GM19238 (cell line): ENCODE results near the gene EPS8L3.
"Not testable (repeated sequence)": the region's sequence is repeated elsewhere in the genome, so short reads cannot be mapped to it uniquely, and the experiment has no call there.

ENCODE experiments used
- DNase-seq: peaks from one replicate; pipeline ENCODE4 v3.0.0; 2011; ENCODE audit warnings: low spot score; ENCODE audit not compliant: insufficient read length

EPS8L3 gene, protein sequence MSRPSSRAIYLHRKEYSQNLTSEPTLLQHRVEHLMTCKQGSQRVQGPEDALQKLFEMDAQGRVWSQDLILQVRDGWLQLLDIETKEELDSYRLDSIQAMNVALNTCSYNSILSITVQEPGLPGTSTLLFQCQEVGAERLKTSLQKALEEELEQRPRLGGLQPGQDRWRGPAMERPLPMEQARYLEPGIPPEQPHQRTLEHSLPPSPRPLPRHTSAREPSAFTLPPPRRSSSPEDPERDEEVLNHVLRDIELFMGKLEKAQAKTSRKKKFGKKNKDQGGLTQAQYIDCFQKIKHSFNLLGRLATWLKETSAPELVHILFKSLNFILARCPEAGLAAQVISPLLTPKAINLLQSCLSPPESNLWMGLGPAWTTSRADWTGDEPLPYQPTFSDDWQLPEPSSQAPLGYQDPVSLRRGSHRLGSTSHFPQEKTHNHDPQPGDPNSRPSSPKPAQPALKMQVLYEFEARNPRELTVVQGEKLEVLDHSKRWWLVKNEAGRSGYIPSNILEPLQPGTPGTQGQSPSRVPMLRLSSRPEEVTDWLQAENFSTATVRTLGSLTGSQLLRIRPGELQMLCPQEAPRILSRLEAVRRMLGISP

DNA sequence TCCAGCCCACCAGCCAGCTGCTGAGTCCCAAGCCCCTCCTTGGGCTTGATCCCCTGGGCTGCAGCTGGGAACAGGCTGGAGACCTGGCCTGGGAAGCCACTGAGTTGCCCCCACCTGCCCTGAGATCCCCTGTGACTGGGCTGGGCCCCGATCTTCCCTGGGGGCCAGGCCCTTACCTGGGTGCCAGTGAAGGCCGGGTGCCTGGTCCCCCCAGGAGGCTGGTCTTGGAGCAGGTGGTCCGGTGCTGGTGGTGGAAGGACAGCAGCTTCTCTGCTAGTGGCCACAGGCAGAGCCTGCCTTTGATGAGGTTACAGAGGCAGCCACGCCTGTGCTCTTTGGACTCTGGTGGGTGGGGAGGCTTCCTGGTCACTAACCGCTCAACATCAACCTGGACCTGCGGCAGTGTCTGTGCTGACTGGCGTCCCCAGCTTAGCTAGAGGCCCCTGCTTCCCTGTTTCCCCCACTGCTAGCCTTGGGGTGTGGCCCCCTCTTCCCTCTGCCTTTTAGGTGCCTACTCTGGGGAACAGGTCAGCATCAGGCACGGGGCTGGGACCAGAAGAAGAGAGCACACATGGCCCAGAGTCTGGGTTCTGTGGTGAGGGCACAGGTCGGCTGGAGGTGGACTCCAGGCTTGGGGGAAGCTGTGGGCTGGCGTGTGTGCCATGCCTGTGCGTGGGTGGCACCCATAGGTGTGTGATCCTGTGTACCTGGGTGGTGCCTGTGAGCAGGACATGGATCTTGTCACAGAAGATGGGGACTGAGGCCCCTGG lies at the start of gene EPS8L3:
Gene EPS8L3, minus strand, starts transcription at position 278 of the 770 bp plus-strand sequence. CDS start 2,174 bp downstream, outside the sequence.
- no peak for DNase-seq

DNA sequence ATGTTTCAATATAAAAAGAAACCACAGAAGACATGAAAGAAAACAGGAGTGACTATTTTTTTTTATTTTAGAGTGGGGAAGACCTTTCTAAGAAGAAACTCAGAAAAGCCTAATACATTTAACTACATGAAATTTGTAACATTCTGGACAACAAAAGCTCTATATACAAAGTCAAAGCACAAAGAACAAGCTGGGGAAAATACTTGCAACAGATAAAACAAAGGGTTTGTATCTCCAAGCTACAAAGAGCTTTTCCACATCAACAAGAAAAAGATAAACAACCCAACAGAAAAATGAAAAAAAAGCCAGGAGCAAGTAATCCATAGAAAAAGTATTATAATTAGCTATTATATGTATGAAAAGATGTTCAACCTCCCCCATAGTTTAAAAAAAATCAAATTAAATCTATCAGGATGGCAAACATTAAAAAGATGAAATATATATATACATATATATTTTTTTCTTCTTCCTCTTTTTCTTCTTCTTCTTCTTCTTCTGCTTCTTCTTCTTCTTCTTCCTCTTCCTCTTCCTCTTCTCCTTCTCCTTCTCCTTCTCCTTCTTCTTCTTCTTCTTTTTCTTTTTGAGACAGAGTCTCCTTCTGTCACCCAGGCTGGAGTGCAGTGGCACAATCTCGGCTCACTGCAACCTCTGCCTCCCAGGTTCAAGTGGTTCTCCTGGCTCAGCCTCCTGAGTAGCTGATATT lies 49.1 kb upstream of the EPS8L3 start:
- DNase-seq, result no peak

DNA sequence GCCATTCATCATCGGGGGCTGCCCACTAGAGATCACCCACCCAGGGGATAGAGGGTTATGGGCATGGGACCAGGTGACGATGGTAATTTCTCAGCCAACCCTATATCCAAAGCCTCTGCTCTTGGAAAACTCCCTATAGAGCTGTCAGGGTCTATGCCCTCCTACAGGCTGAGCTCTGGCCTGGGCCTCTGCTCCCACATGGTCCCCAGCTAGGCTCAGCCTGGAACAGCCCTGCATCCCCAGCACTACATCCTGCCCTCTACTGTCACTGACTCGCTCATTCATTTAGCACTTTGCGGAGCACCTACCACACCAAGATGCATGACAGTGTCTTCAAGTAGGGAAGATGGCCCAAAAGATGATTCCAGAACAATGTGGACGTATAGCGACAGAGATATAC lies 45.0 kb upstream of the EPS8L3 start:
- DNase-seq, result no peak

DNA sequence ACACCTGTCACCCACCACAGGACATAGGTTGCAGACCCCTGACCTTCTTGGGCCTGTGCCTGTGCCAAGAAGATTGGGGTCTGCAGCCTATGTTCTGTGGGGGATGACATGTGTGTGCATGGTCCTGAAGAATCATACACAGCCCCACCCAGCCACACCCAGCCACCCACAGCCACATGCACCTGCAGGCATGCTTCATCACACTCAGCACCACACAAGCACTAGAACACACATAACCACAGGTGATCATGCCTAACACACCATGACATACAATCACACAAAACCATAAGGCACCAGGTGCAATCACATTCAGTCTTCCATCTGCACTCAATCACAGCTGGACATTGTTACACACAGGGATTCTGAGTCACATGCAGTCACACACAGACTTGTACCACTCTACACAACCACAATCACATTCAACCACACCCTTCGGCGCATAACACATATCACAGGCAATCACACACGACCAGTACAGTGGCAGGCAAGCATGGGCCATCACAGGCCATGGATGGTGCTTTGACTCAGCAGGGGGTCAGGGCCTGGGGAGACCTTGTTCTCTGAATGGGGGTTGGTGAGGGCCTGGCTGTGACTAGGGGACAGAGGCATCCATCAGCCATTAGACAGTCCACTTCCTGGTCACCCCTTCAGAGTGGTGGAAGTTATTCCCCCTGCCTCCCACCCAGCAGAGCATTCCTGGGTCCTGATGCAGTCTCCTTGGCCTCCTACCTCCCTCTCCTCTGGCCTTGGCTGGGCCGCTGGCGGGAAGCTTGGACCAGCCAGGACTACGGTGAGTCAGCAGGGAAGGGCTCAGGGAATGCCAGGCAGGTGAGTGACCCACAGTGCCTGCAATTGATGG lies 44.3 kb upstream of the EPS8L3 start:
- no peak for DNase-seq

DNA sequence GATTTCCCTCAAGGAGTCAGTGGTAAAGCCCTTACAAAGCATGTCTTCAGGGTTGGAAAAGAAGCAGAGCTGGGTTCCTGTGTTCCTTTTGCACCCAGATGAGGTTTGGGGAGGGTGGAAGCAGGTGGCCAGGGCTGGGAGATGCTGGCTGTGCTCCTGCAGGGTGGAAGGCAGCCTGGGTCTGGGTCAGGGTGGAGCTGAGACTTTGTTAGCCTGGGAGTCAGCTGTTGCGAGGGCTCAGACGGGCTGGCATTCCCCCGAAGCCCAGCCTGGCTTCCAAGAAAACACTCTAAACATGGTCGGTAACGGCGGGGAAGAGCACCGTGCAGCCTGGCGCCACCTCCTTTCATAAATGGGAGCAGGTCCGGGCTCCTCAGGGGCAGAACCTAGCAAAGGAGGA lies 43.7 kb upstream of the EPS8L3 start:
- DNase-seq, result no peak

DNA sequence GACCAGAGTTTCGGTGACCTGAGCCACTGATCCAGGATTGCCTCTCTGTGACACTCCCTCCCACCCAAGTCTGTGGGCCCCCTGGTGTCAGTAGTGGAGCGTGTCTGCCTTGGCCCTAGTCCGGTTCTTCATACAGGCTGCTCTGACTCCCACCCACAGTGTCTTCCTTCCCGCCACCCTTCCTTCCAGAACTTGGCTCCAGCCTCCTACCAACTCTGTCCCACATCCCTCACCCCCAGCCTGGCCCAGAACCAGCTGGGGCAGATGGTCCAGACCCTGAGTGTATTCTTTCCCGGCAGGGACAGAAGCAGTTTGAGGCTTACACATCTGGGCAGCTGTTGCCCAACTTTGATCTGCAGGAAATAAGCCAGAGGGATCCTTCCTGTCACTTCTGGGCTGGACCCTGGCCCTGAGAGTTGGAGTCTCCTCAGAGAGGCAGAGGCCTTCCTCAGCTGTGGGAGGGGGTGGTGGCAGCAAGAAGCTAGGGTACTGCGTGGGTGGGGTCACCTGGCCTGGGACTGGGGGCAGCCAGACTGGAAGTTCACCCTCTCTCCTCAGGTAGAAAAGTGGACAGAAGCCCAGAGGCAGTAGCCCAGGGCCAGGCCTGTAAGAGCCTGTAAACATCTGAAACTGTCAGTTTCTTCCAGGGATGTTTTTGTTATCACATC lies 43.1 kb upstream of the EPS8L3 start:
- DNase-seq, result no peak

DNA sequence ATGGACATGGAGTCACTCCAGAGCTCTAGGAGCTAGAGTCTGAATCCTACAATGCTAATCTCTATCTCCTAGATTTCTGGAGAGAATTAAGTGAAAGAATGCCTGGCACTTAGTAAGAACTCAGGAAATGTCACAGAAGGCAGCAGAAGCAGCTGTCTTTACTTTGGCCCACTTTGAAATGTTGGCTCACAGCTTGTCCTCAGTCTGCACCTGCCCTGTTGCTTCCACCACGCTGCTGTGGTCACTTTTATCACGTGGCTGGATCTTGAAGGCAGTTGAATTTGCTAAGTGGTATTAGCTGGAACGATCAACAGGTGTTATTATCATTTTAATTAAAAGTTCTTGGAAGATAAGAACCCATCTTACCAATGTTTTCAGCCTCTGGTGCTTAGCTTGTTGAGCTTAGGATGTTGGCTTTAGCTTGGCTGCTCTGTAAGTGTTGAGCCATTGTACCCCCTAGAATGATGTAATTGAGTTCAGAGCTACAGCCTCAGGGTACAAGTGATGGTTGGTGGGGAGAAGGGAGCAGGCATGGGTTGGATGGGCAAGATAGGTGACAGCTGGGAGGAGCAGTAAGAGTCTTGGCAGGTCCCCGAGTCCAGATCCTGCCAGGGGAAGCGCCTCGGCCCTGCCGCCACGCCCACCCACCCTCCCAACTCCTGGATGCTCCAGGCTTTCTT lies 41.9 kb upstream of the EPS8L3 start:
- no peak for DNase-seq

DNA sequence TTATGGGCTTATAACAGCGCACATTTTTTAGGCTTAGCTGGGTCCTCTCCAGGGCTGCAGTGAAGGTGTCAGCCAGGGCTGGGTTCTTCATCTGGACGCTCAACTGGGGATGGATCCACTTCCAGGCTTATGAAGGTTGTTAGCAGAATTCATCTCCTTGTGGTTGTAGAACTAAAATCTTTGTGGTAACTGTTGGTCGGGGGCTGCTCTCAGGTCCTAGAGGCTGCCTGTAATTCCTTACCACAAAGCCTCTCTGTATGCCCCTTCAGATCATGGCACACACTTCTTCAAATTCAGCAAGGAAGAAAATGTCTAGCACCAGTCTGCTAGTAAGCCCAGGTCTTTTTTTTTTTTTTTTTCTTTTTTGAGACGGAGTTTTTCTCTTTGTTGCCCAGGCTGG lies 40.9 kb upstream of the EPS8L3 start:
- DNase-seq, result no peak

DNA sequence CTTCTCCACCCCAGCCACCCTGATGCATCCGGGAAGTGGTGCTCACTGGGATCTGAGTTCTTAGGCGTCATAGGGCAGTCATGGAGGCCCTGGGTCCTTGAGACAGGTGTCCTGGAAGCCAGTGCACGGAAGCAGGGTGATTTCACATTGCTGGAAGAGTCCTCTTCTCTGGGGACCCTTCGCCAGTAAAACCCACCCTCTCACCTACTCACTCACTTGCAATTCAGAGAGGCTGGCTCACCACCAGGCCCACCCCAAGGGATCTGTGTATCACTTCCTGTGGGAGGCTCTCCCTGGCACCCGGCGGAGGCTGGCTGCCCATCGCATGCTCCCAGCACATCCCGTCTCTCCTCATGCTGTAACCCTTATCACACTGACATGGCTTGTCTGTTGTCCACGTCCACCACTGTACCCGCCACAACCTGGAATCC lies 40.2 kb upstream of the EPS8L3 start:
- DNase-seq, result no peak

DNA sequence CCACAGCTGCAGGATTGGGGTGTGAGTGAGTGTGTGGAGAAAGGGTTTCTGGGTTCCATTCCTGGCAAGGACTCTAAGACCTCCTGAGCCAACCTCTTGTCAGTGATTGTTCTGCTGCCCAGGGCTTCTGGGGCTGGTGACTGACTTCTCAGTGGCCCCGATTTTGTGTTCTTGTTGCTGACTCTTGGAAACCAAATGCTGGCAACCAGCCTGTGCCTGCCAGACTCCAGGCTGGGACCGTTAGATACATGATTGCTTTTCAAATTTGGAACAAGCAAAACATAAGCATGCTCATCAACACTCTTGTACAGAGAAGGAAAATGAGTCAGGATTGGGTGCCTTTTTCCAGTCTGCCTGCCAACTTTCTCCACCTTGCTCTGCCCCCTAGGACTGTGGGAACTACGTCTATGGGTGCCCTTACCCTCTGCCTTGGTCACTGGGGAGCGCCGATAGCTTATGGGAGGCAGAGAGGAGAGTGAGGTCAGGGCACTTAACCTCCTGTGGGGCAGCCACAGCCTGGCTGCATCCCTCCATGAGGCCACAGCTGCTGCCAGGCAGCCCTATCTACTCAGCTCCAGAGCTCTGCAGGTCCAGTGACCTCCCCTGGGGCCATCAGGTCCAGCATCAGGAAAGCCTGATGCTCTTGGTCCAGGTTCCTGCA lies 39.3 kb upstream of the EPS8L3 start:
- DNase-seq, result no peak

DNA sequence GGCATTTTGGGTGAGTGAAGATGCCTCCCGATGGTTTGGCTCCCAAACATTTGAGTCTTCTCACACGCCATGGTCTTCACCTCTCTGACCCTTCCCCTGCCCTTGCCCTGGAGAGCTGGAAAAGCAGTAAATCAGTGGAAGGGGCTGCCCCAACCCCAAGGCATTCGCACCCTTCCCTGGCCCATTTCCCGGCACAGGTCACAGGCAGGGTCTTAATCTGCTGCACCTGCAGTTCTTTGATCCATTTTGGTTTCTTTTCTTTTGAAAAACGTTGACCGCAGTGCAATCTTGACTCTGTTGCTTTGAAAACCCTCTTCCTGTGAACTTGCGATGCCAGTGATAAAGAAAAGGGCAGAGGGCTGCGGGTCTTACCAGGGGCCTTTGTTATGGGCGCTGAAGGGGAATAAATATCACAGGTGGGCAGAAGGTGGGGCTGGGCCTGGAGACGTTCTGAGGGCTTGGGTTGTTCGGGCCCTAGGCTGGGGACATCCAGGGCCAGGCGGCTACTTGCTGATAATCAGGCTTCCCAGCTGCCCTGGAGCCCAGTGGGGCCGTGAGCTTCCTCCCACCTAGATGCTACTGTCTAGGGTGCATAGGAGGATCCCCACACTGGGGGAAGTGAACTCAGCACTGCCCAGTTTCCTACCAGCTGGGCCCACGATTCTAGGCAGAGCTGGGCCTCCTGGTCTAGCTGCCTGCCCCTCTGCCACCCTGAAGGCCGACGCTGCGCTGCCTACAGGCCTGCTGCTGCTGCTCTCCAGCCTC lies 38.6 kb upstream of the EPS8L3 start:
- no peak for DNase-seq

DNA sequence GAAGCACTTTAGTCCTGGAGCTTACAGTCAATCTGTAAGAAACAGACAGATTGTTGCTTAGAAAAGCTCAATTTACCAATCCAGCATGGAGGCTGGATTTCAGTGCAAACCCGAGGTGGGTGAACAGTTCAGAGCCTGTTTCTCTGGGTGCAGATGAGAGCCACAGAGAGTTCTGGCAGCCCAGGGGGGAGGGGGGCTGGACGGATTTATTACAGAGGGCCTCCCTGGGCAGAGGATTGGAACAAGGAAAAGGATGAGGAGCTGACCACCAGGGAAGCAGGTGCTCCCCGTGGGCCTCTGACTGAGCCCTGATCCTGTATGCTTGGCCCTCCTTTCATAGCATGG lies 38.0 kb upstream of the EPS8L3 start:
- no peak for DNase-seq

DNA sequence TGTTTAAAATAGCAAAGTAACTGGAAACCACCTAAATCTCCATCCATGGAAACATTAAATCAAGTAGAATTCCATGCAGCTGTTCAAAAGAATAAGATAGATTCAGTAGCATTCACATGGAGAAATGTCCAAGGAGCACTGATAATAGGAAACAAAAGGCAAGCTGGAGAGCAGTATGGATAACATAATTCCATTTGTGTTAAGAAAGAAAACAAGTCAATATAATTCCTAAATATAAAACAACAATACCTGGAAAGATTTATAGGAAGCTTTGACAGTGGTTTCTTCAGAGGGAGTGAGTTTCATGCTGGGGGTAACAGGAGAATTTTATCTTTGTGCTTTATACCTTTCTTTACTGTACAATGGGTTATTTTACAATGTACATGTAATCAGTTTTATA lies 36.6 kb upstream of the EPS8L3 start:
- DNase-seq, result no peak

DNA sequence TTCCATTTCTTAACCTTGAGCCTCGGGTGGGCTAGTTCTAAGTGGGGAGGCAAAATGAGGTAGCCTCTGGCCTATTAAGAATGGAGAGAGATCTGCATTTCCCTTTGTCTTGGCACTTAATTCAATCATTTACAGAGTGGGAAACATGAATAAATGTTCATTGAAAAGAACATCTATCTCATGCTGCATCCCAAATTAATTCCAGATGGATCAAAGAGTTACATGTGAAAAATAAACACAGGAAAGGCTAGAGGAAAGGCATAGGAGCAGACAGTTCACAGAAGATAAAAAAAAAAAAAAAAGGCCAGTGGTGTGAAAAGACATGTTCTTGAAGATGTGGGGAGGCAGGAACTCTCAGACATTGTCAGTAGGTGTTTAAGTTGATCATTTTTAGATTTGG lies 35.7 kb upstream of the EPS8L3 start:
- DNase-seq, result no peak

DNA sequence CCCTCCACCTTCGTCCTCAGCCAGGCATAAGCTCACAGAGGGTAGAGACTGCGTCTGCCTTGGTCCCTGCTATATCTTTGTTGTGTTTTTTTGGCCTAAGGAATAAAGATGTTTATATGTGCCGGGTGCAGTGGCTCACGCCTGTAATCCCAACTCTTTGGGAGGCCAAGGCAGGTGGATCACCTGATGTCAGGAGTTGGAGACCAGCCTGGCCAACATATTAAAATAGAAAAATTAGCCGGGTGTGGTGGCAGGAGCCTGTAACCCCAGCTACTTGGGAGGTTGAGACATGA lies 33.5 kb upstream of the EPS8L3 start:
- DNase-seq, result not testable (repeated sequence)

DNA sequence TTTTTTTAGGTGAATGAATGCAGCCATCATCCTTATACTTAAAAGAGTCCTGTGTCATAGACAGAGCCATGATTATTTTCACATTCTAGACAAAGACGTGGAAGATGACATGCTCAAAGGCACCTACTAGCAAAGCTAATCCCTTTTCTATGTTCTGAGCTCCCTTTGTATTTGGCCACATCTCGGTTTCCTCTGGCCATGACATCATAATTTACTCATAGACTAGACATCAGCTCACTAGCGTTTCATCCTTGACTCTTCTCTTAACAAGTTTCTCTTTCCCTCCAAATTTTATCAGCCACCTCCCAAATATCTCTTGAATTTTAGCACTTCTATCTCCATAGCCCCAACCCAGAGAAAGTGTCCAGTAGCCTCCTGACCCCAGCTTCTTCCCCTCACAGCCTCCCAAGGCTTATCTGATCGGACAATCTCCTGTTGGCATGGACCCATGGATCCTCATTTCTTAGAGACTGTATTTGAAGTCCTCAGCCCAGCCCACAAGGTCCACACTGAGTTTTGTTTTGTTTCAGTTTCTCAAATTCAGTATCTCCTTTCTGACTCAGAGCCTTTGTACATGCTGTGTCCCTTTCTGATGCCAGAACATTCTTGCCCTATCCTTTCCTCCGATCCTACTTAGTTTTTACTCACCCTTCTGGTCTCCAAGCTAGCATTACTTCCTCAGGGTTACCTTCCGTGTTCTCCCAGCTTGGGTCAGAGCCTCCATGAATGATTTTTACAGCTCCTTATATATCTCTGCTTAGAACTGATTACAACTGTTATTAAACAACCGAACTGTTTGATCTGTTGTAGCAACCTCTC lies 33.0 kb upstream of the EPS8L3 start:
- DNase-seq, result no peak

DNA sequence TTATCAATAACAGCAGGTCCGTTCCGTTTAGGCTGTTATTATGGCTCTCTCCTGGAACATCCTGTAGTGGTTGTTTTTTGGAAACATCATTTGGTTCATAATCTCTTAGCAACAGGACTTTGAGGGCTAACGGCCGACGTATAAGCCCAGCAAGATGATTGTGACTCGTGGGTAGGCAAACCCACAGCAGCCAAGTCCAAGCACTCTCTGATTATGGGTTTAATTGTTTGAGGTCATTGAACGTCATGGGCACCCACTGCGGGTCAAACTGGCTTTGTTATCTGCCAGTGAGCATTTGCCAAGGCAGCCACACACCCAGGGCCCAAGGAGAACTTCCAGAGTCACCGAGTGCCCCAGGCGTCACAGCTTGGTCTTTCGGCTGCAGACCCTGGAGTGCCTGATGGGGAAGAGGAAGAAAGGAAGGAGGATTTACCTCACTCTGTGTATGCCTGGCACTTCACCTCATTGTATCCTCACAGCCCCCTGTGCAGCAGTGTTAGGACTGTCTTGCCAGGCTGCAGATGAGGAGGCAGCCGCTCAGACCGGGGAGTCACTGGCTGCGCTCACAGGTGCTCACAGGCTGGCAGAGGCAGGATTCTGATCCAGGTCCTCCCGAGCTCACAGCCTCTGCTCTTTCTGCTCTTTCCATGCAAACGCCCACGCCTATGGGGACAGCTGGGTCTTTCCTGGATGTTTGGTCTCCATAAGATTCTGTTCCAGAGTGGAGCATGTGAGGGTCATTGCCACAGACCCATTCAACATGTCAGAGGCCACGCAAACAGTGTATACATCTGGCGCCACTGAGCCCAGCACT lies 30.8 kb upstream of the EPS8L3 start:
- no peak for DNase-seq
